ENCODE data around the gene DBNL.

DBNL gene

DNA sequence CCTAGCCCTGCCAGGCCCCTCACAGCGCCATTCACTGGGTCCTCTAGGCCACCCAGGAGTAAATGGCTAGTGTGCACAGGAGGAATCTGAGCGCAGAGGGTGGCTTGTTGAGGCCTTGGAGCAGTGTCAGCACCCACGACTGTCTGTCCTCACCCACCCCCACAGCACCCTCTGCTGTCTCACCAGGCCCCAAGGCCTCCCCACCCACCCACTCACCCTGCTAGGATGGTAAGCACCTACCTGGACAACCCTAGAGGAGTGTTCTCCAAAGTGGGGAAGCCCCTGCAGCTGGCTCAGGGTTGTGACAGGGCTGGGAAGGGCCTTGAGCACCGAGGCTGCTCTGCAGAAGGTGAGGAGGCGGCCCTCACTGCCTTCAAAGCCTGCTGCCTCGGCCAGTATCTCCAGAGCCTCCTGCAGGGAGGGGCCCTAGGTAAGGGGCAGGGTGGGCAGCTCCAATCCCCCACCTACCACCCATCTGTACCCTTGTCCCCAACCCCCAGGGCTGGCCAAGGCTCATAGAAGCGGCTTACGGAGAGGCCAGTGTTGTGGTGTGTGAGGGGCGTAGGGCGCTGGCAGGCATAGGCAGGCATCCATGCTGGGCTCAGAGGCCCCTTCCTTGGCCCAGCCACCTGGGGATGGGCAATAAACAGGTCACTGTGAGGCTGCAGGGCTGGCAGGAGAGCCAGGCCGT, 35.0 kb downstream of the DBNL start:
- no peak for DNase-seq

DNA sequence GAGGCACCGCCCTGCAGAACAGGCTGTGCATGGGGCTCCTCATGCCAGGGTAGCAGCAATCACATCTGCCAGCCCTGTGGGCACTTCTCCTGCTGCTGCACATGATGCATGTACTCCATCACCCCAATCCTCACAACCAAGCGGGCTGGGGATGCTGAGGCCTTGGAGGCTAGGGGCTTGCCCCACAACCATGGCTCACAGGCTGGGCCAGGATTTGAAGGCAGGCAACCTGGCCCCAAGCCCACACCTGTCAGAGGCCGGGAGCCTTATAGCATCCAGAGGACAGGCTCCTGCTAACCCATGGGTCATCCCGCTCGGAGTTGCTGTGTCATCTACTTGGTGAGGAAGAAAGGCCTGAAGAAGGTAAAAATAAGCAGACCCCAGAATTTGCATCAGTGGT, 35.6 kb downstream of the DBNL start:
- DNase-seq = no peak

- no peak for DNase-seq
Observed at GRCh38 chr7:44080686-44081265, 36.3 kb downstream of the DBNL start.

DNA sequence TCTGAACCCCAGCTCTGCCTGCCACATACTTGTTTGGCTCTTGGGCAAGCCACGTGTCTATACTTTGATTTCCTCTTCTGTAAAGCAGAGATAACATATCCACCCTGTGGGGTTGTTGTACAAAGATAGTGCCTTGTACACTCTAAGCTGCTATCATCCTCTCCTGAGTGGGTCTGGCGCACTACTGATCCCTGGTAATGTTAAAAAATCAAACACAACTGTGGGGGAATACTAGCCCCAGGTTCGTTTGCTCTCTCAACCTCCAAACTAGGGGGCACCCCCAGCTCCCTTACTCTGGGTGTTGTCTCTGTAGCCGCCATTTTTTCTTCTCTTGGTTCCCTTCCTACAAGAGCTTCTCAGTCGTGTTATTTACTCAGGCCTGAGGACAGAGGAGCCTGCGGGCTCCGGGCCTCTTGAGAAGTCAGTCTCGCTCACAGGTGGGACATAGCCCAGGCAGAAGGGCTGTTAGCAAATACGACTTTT, 36.8 kb downstream of the DBNL start:
- peak; percentile 95 for DNase-seq

DNA sequence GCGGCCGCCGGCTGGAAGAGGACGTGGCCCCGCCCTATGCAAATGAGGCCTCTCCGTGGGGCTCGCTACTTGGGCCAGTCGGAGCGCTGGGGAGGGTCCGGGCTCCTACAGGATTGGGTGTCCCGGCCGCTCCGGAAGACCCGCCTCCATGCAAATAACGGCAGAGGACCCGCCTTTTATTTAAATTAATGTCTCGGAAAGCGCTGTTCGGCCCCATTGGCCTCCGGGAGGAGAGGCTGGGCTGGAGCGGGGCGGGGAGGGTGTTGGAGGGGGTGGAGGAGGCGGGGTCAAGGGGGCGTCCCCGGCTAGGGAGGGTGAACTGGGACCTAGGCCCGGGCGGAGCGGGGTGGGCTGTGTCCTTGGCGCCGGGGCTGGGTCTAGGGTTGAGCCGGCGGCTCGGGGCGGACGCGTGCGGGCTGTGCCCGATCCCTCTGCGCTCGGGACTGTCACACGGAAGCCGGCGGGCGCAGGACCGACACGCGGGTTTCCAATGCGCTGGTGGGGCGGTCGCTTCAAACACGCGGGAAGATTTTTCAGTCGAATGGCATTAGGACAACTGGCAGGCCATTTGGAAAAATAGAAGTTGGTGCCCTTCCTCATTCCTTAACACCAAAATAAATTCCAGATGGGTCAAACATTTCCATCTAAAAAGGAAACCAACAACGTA, 38.2 kb downstream of the DBNL start:
- DNase-seq = peak; percentile 100

DNA sequence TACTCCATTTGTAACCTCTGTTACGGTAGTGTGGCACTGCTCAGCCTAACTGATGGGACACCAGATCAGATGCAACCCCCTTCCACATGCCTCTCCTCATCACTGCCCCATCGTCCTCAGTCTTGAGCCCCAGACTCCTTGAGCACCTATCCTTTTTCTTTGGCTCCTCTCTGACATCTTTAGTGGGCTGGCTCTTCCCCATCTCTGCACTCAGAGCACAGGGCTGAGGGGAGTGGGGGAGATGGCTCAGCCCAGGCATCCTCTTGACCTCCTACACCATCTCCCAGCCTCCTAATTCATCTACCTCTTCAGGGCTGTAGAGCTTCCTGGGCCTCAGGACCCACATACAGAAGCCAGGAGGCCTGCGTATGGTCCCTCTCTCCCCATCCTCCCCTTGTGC, 39.3 kb downstream of the DBNL start:
- DNase-seq = no peak

- no peak for DNase-seq
Observed at GRCh38 chr7:44084701-44085100, 40.2 kb downstream of the DBNL start.

DNA sequence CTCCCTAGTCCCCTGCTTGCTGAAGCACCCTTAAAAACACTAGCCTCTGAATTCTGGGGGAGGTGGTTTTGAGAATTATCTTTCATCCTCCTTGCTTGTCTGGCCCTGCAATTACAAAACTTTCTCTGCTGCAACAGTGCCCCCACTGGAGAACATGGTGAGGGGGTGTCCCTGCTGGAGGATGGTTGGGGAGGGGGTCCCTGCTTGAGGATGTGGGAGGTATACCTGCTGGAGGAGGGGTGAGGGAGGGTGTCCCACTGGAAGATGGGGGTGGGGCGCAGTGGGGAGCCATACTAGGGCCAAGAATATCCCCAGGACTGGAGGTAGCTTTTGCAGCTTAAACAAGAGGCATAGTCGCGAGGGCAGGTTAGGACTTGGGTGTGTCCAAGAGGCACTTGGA, 41.0 kb downstream of the DBNL start:
- peak; percentile 39 for DNase-seq

DNA sequence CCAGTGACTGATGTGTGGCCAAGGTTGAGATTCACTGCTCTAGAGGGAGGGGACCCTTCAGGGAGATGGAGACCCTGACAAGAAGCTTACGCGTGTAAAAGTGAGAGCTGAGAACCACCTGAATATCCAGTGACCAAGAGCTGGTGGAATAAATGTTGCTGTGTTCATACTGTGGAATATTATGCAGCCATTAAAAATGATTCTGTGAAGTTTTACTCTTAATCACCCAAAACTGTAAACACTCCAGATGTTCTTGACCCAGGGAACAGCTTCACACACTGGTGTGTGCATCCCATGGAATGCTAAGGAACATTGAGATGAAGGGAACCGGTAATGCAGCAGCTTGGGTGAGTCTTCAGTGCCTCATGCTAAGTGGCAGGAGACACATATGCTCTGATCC, 42.1 kb downstream of the DBNL start:
- no peak for DNase-seq

DNA sequence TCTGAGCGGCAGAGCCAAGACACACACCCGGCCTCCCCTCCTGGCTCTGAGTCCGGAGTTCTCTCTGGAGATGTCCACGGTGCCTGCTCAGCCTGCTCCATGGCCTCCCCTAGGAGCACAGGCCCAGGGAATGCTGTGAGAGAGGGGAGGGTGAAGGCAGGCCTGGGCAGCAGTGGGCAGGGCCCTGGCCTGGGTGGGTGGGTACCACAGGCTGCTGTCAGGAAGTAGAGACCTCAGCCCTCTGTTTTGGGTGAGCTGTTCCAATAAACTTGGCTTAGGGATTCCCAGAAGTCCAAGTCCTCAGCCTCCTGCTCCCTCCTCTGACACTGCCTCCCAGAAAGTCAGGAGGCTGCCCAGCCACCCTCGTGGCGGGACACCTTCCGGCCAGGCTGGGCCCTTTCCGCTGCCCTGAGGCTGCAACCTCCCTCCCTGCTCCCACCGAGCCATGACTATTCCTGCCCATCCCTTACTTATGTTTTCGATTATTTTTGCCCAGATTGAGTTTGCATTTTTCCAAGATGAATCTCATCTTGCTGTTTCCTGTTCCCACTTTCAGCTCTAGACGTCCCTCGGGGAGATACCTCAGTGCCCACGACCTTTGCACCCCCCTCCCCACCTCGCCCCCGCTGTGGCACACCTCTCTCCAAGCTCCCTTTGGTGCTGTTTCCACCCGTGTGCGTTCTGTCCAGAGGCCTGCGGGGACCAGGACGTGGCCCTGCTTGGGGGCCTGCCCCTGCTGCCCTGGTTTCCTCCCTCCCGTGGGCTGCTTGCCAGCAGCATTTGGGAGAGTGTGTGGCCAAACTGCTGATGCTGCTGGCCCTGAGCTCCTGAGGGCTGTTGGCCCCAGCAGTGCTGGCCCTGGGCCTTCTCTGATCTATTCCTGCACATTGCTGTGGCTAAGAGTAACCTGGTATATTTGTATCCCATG, 43.7 kb downstream of the DBNL start:
- no peak for DNase-seq

- no peak for DNase-seq
Observed at GRCh38 chr7:44093102-44093641, 48.7 kb downstream of the DBNL start.

GRCh38 chr7:44094365-44094764, 49.9 kb downstream of the DBNL start:
- no peak for DNase-seq

DNA sequence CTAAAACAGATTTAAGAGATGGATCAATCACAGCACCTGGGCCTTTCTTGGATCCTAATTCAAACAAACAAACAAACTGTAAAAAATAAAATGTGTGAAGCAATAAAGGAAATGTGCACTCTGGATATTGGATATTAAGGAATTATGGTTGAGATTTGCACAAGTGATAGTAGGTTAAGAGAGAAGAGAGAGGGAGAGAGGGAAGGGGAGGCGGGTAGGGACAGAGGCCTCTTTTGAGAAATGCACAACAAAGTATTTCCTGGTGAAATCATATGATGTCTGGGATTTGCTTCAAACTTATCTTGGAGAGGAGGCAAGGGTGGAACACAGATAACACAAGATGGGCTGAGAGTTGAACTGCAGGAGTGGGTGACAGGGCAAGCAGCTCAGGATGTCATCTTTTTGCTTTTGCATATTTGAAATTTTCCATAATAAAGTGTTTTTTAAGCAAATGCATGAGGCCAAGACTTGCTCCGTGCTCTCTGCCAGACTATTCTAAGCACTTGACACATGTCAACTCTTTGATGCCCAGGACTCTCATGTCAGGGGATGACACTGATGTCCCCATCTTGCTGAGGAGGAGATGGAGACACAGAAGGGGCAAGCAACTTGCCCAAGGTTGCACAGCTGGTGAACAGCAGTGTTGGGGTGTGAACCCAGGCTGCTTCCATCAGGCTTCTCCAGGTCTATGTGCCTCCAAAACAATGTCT, 50.5 kb downstream of the DBNL start:
- no peak for DNase-seq

- no peak for DNase-seq
Observed at GRCh38 chr7:44095781-44096180, 51.3 kb downstream of the DBNL start.

DNA sequence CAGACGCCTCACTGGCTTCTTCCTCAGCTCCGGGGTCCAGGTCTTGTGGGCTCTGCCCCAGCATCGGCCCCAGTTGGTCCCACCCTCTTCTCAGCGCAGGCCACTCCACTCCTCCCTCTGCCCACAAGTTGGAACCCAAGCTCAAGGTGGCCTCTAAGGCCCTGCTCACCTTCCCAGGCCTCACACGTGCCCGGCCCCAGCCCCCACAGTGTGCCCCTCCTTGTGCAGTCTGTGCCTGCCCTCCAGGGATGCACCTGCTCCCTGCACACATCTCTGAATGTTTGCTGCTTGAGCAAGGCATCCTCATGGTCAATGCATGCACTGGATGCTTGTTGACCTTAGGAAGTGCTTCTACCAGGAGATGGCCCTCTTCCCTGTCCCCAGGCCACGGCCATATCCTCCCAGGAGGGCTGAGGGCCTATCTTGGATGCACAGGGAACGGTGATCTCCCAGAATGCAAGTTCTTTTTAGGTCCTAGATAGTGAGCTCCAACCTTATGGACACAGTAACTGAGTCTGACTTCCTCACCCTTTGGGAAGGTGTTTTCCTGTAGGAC, 51.9 kb downstream of the DBNL start:
- no peak for DNase-seq

GRCh38 chr7:44097064-44097932, 52.8 kb downstream of the DBNL start:
- peak; percentile 65 for DNase-seq

GRCh38 chr7:44098092-44099068, 53.9 kb downstream of the DBNL start:
- DNase-seq = no peak

DNA sequence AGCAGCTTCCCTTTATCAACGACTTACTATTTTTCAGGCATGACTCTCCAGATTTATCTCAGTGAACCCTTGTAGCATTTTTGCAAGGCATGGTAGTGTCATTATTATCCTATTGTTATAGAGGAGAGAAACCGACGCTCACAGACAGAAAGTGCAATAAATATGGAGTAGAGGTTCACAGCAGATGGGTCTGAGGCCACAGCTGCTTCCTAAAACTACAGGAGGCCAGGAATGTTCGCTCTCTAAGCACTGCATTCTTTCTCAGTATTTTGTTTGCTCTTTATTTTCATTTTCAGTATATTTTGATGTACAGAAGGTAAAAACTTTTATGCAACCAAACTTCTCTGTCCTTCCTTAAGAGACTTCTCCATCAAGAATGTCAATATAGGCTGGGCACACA, 55.2 kb downstream of the DBNL start:
- DNase-seq = no peak

- DNase-seq = no peak
Observed at GRCh38 chr7:44100458-44101302, 56.2 kb downstream of the DBNL start.
